WERI-Rb-1 (cell line): Measurements from ENCODE around the gene TMEM51.

ENCODE experiments used
- DNase-seq: peaks from one replicate; pipeline ENCODE4 v3.0.0-alpha.2; 2020
- H3K27ac ChIP-seq: fragments of 250-450 bp; sonication (Bioruptor Pico); 2 replicates; pipeline ENCODE4 v1.5.1; 2020; ENCODE audit warnings: mild to moderate bottlenecking, moderate library complexity
- H3K27me3 ChIP-seq: fragments of 250-450 bp; sonication (Bioruptor Pico); 2 replicates; pipeline ENCODE4 v1.5.1; 2021; ENCODE audit warnings: mild to moderate bottlenecking, low read depth, moderate library complexity; ENCODE audit not compliant: insufficient read depth, severe bottlenecking
- H3K36me3 ChIP-seq: fragments of 250-450 bp; sonication (Bioruptor Pico); 2 replicates; pipeline ENCODE4 v1.5.1; 2020; ENCODE audit warnings: mild to moderate bottlenecking, moderate library complexity
- H3K4me3 ChIP-seq: 2 replicates; pipeline ENCODE4 v1.5.1; 2011; ENCODE audit warnings: low read depth, mild to moderate bottlenecking, control low read depth, low read length
- H3K9me3 ChIP-seq: fragments of 250-450 bp; sonication (Bioruptor Pico); 2 replicates; pipeline ENCODE4 v1.5.1; 2021; ENCODE audit warnings: mild to moderate bottlenecking, moderate library complexity; ENCODE audit not compliant: severe bottlenecking
- TF ChIP-seq, protein P1 (sequence below): IDR thresholded peaks from 2 replicates; pipeline ENCODE4 v1.5.1; 2011; ENCODE audit warnings: low read depth, mild to moderate bottlenecking, control low read depth, inconsistent platforms, low read length

The TMEM51 gene

GRCh38 chr1:15151871-15152270 lies 1.7 kb upstream of the TMEM51 start:
- H3K4me3 ChIP-seq: peak overlapping the region; percentile 75
- no peak for DNase-seq

GRCh38 chr1:15152318-15153183 lies 996 bp upstream of the TMEM51 start:
- H3K4me3 ChIP-seq: peak overlapping the region; percentile 75
- H3K9me3 ChIP-seq: peaks cover 3% of the 10 kb centered on the region
- peak; percentile 90 for DNase-seq
- no peaks in the 10 kb centered on the region for H3K27me3 ChIP-seq
- H3K27ac ChIP-seq: peak overlapping the region; percentile 92
- TF ChIP-seq, protein P1, sequence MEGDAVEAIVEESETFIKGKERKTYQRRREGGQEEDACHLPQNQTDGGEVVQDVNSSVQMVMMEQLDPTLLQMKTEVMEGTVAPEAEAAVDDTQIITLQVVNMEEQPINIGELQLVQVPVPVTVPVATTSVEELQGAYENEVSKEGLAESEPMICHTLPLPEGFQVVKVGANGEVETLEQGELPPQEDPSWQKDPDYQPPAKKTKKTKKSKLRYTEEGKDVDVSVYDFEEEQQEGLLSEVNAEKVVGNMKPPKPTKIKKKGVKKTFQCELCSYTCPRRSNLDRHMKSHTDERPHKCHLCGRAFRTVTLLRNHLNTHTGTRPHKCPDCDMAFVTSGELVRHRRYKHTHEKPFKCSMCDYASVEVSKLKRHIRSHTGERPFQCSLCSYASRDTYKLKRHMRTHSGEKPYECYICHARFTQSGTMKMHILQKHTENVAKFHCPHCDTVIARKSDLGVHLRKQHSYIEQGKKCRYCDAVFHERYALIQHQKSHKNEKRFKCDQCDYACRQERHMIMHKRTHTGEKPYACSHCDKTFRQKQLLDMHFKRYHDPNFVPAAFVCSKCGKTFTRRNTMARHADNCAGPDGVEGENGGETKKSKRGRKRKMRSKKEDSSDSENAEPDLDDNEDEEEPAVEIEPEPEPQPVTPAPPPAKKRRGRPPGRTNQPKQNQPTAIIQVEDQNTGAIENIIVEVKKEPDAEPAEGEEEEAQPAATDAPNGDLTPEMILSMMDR: peak; percentile 76
- H3K36me3 ChIP-seq: peaks cover 12% of the 10 kb centered on the region

More at GRCh38 chr1:15151871-15152270, 1.7 kb upstream of the TMEM51 start:
- Histone ChIP-seq H3K27me3 (no peaks in the 10 kb centered on the region), H3K36me3 (peaks cover 12% of the 10 kb centered on the region), H3K27ac (peak overlapping the region; percentile 92), H3K9me3 (peaks cover 3% of the 10 kb centered on the region)
- TF ChIP-seq, protein P1: no peak

GRCh38 chr1:15153842-15154479 lies 414 bp downstream of the TMEM51 start:
- Histone ChIP-seq H3K9me3 (peaks cover 3% of the 10 kb centered on the region), H3K27me3 (no peaks in the 10 kb centered on the region), H3K36me3 (peaks cover 12% of the 10 kb centered on the region), H3K4me3 (peak overlapping the region; percentile 75), H3K27ac (peak overlapping the region; percentile 92)
- TF ChIP-seq, protein P1: peak; percentile 85
- peak; percentile 80 for DNase-seq

DNA sequence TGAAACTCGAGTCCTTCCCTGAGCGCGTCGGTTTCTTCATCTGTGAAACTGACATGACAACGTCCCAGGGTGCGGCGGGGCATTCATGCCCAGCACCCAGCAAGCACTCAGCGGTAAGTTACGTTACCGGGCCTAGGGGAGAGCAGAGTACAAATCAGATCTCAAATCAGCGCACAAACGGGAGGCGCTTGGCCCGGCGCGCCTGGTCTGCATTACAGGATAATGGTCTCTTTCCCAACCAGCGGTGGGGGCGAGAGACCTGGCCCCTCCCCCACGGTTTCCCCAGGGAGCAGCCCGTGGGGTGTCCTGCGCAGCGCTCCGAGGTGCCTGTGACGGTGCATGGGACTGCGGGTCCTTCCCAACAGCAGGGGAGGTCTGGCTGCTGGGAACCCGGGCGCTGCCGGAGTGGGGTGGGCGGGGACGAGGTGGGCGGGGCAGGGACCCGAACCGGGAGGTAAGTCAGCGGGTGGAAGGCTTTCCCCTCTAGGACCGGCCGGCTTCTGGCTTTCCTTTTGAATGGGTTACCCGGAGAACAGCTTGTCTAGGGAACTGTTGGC lies 1.0 kb downstream of the TMEM51 start:
- Histone ChIP-seq H3K36me3 (peaks cover 12% of the 10 kb centered on the region), H3K9me3 (peaks cover 3% of the 10 kb centered on the region), H3K27me3 (no peaks in the 10 kb centered on the region), H3K4me3 (peak overlapping the region; percentile 75), H3K27ac (peak overlapping the region; percentile 92)
- DNase-seq: no peak
- TF ChIP-seq, protein P1: no peak

DNA sequence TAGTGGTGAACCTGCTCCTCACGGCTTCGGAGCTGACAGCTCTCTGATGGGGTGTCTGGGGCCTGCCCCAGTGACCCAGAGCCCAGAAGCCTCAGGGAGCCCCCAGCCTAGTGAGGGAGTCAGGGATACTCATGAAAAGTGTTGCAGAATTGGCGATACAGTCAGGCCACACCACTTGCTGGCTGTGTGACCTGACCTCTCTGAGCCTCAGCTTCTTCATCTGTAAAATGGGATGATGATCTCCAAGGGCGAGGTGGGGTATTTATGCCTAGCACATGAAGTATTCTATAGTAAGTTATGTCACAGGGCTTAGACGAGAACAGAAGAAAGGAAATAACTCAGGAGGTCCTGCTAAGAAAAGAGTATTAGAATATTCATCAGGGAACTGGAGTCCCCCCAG lies 1.6 kb downstream of the TMEM51 start:
- Histone ChIP-seq H3K27ac (peak overlapping the region; percentile 74), H3K36me3 (peaks cover 12% of the 10 kb centered on the region), H3K4me3 (no peak overlapping the region), H3K9me3 (peaks cover 3% of the 10 kb centered on the region), H3K27me3 (no peaks in the 10 kb centered on the region)
- DNase-seq: no peak
- TF ChIP-seq, protein P1: no peak
